ENCODE results near the gene ZBTB7A.
"Not testable (repeated sequence)": the region's sequence is repeated elsewhere in the genome, so short reads cannot be mapped to it uniquely, and the experiment has no call there.

Gene ZBTB7A

GRCh38 chr19:4007836-4008539 is 58.7 kb downstream of the ZBTB7A start:
- H3K9ac ChIP-seq: peak overlapping the region; percentile 51; the same call in 1 of the 2 replicates
- H3K27me3 ChIP-seq (ENCODE audit: insufficient read depth, low read depth): no peaks in the 10 kb centered on the region
- no peaks in the 10 kb centered on the region for H4K20me1 ChIP-seq (ENCODE audit: insufficient read depth)
- peaks cover 19% of the 10 kb centered on the region for H3K4me1 ChIP-seq (ENCODE audit: low read depth, poor library complexity, severe bottlenecking)
- H3K27ac ChIP-seq: no peak overlapping the region
- no peak overlapping the region for H3K4me3 ChIP-seq (IDR thresholded peaks at IDR 0.05; ENCODE audit: insufficient read depth, low read depth, low read length)
- no peak for TF ChIP-seq CTCF (conservative IDR thresholded peaks at IDR 0.05; ENCODE audit: low read depth, low read length)
- peak overlapping the region; percentile 76 for H3K4me2 ChIP-seq
- no peaks in the 10 kb centered on the region for H3K36me3 ChIP-seq (ENCODE audit: insufficient read depth)
- H3K79me2 ChIP-seq (ENCODE audit: insufficient read depth, low read depth): peaks cover 25% of the 10 kb centered on the region; the same call in 1 of the 2 replicates
- H2AFZ ChIP-seq (ENCODE audit: low read depth): no peak overlapping the region; the same call in 1 of the 2 replicates

- Histone ChIP-seq H3K4me1 (ENCODE audit: low read depth, poor library complexity, severe bottlenecking) (peaks cover 19% of the 10 kb centered on the region), H3K4me2 (peak within 1 kb of the TSS; percentile 99), H3K27me3 (ENCODE audit: insufficient read depth, low read depth) (no peaks in the 10 kb centered on the region), H2AFZ (ENCODE audit: low read depth) (peak within 1 kb of the TSS; percentile 59; the same call in 1 of the 2 replicates), H4K20me1 (ENCODE audit: insufficient read depth) (no peaks in the 10 kb centered on the region), H3K27ac (no peak within 1 kb of the TSS), H3K4me3 (IDR thresholded peaks at IDR 0.05; ENCODE audit: insufficient read depth, low read depth, low read length) (no peak within 1 kb of the TSS), H3K79me2 (ENCODE audit: insufficient read depth, low read depth) (peaks cover 23% of the 10 kb centered on the region; the same call in 1 of the 2 replicates), H3K36me3 (ENCODE audit: insufficient read depth) (no peaks in the 10 kb centered on the region), H3K9ac (peak within 1 kb of the TSS; percentile 51; the same call in 1 of the 2 replicates)
- TF ChIP-seq CTCF (conservative IDR thresholded peaks at IDR 0.05; ENCODE audit: low read depth, low read length): no peak
These were observed 59.5 kb downstream of the ZBTB7A start, which contains the start of gene PIAS4 for GRCh38 chr19:4007021-4007835. PIAS4 (plus strand) TSS chr19:4007736; CDS start chr19:4007761, 25 bp downstream.

GRCh38 chr19:4005436-4005835 is 61.3 kb downstream of the ZBTB7A start:
- H3K27me3 ChIP-seq (ENCODE audit: insufficient read depth, low read depth); H3K4me3 ChIP-seq (IDR thresholded peaks at IDR 0.05; ENCODE audit: insufficient read depth, low read depth, low read length); H2AFZ ChIP-seq (ENCODE audit: low read depth); H3K9ac ChIP-seq; H3K4me2 ChIP-seq; H3K27ac ChIP-seq; H4K20me1 ChIP-seq (ENCODE audit: insufficient read depth); H3K36me3 ChIP-seq (ENCODE audit: insufficient read depth): not testable (repeated sequence)
- H3K4me1 ChIP-seq (ENCODE audit: low read depth, poor library complexity, severe bottlenecking): peaks cover 19% of the 10 kb centered on the region
- H3K79me2 ChIP-seq (ENCODE audit: insufficient read depth, low read depth): peaks cover 20% of the 10 kb centered on the region; the same call in 1 of the 2 replicates

GRCh38 chr19:4000798-4001197 is 65.9 kb downstream of the ZBTB7A start:
- not testable (repeated sequence) for H3K79me2 ChIP-seq (ENCODE audit: insufficient read depth, low read depth); H3K4me3 ChIP-seq (IDR thresholded peaks at IDR 0.05; ENCODE audit: insufficient read depth, low read depth, low read length); H3K36me3 ChIP-seq (ENCODE audit: insufficient read depth); H3K9ac ChIP-seq; H2AFZ ChIP-seq (ENCODE audit: low read depth); H3K4me2 ChIP-seq; H3K27me3 ChIP-seq (ENCODE audit: insufficient read depth, low read depth); H4K20me1 ChIP-seq (ENCODE audit: insufficient read depth); H3K27ac ChIP-seq; H3K4me1 ChIP-seq (ENCODE audit: low read depth, poor library complexity, severe bottlenecking)

GRCh38 chr19:3998667-3999412 is 67.9 kb downstream of the ZBTB7A start:
- not testable (repeated sequence) for H3K36me3 ChIP-seq (ENCODE audit: insufficient read depth); H3K27me3 ChIP-seq (ENCODE audit: insufficient read depth, low read depth); H3K79me2 ChIP-seq (ENCODE audit: insufficient read depth, low read depth); H3K4me2 ChIP-seq; H3K9ac ChIP-seq; H3K4me3 ChIP-seq (IDR thresholded peaks at IDR 0.05; ENCODE audit: insufficient read depth, low read depth, low read length); H3K27ac ChIP-seq; H4K20me1 ChIP-seq (ENCODE audit: insufficient read depth); H2AFZ ChIP-seq (ENCODE audit: low read depth); H3K4me1 ChIP-seq (ENCODE audit: low read depth, poor library complexity, severe bottlenecking)

Data from KMS-11 (cell line).